ENCODE results near the gene ICA1L.
"Not testable (repeated sequence)": the region's sequence is repeated elsewhere in the genome, so short reads cannot be mapped to it uniquely, and the experiment has no call there.

GRCh38 chr2:202910250-202910649 is 38.7 kb upstream of the ICA1L start:
- TF ChIP-seq SP1 (IDR thresholded peaks at IDR 0.05); BHLHE40 (IDR thresholded peaks at IDR 0.05; ENCODE audit: borderline replicate concordance); L3MBTL2 (conservative IDR thresholded peaks at IDR 0.05); TARDBP (IDR thresholded peaks at IDR 0.05); NFRKB (IDR thresholded peaks at IDR 0.05); FOXK2 (IDR thresholded peaks at IDR 0.05); SUZ12 (IDR thresholded peaks at IDR 0.05); CTBP1 (IDR thresholded peaks at IDR 0.05; ENCODE audit: borderline replicate concordance); ARNT (IDR thresholded peaks at IDR 0.05): not testable (repeated sequence)
- TF ChIP-seq, protein P1, sequence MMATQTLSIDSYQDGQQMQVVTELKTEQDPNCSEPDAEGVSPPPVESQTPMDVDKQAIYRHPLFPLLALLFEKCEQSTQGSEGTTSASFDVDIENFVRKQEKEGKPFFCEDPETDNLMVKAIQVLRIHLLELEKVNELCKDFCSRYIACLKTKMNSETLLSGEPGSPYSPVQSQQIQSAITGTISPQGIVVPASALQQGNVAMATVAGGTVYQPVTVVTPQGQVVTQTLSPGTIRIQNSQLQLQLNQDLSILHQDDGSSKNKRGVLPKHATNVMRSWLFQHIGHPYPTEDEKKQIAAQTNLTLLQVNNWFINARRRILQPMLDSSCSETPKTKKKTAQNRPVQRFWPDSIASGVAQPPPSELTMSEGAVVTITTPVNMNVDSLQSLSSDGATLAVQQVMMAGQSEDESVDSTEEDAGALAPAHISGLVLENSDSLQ (IDR thresholded peaks at IDR 0.05), result not testable (repeated sequence)

Measured in HEK293T (cell line).